GM21447 (cell line): ENCODE results near the gene MNAT1.

Experiments
- ATAC-seq: cut with Tn5 transposase; IDR thresholded peaks from one replicate; pipeline ENCODE4 v1.9.1; 2021; ENCODE audit not compliant: unreplicated experiment

Gene MNAT1

GRCh38 chr14:61019537-61019936, 285.0 kb downstream of the MNAT1 start:
- no peak for ATAC-seq
